ENCODE results near the gene TRIM73.
"Not testable (repeated sequence)": the region's sequence is repeated elsewhere in the genome, so short reads cannot be mapped to it uniquely, and the experiment has no call there.

GRCh38 chr7:75415428-75415817 lies 20.0 kb downstream of the TRIM73 start:
- TF ChIP-seq CTCF (IDR thresholded peaks at IDR 0.05; ENCODE audit: insufficient read depth, low read length); REST (IDR thresholded peaks at IDR 0.05; ENCODE audit: insufficient replicate concordance, low read depth); POLR2AphosphoS5 (IDR thresholded peaks at IDR 0.05; ENCODE audit: low read depth); SPI1 (IDR thresholded peaks at IDR 0.05; ENCODE audit: borderline replicate concordance, low read depth); GABPA (IDR thresholded peaks at IDR 0.05; ENCODE audit: low read depth): not testable (repeated sequence)

Measured in HL-60 (cell line).